ELR (cell line): Measurements from ENCODE around the gene LRRN2.

Source experiments
- DNase-seq: peaks from one replicate; pipeline ENCODE4 v3.0.0-alpha.2; 2015; ENCODE audit warnings: low read depth

LRRN2 gene

DNA sequence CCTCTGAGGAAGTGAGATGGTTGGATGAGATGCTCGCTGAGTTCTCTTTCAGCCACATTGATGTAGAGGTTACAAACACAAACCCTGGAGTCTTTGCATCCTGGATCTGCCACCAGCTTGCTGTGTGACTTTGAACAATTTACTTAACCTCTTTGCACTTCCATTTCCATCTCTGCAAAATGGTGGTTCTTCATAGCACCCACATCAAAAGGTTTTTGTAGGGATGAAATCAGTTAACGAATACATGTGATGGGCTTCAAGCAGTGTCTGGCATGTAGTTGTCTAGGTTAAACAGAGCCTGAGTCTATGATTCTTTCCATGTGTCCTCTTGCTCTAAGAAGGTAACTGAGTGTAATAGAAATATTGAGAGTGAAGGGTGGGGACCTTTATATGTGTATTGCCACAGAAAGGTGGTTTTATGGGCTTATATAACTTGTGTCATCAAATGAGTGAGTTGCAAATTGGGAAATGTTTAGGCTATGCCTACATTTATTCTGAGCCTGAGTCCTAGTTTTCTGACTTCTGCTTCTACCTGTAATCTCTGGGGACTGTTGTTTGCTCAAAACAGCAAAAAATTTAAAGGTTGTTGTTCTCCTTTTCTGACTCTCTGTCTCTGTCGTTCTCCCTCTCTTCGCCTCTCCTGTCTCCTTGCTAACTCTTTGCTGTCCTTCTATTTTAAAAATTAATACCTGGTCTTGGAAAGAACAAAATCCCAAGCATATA lies 27.3 kb upstream of the LRRN2 start:
- no peak for DNase-seq

DNA sequence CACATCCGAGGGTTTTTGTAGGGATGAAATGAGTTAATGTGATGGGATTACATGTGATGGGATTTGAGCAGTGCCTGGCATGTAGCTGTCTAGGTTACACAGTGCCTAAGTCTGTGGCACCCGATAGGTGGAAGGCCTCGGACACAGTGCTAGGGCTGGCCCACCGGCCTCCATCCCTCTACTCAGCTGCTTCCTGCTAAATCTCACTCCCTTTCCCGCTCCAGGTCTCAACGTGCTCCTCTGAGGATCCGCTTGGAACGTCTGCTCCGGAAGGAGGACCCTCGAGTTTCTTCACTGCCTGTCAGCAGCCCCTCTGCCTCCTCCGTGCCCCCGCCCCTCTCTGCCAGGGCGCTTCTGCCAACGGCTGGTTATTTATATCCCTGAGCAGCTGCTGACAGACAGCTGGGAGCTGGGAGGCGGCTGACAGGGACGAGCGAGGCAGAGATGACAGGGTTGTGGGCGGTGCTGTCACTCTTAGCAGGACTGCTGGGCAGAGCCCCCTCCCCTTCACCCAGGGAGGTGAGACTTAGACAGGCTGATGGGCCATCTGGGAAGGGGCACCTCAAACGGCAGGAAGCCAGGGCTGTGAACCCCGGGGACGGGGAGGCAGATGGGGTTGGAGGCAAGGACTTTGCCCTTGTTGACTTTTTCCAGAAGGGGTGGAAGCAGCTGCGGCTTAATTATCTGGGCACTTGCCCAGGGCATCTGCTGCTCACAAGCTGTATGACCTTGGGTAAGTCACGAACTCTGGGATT lies 26.6 kb upstream of the LRRN2 start:
- no peak for DNase-seq

DNA sequence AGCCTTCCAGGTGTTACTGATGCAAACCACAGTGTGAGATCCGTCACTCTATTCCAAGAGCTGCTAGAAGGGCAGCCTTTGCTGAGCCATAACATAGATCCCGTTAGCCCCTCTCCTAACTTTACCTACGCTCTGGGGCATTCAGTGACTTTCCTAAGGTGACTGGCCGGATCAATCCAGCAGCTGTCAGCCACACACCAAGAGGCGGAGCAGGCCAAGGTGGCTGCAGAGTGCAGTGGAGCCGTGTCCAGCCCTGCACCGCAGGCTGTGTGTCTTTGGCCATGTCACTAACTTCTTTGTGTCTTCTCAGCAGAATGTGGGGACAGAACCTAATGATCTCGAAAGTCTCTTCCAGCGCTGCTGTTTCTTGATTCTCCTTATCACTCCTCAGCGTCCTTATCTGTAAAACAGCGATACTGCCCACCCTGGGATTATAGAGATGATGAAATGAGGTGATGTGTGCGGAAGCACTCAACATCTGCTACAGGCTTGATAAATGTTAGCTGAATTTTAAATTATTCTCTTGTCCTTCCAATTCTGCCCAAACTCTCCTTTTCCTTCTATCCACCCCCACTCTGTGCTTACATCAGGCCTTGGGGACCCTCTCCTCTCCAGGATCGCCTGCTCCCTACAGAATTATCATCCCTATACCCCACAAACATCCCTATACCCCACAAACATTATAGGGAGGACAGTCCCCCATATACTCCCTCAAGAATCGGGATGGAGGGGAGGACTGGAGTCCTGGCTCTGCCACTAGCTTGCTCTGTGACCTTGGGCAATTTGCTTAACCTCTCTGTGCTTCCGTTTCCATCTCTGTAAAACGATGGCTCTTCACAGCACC lies 25.8 kb upstream of the LRRN2 start:
- no peak for DNase-seq

DNA sequence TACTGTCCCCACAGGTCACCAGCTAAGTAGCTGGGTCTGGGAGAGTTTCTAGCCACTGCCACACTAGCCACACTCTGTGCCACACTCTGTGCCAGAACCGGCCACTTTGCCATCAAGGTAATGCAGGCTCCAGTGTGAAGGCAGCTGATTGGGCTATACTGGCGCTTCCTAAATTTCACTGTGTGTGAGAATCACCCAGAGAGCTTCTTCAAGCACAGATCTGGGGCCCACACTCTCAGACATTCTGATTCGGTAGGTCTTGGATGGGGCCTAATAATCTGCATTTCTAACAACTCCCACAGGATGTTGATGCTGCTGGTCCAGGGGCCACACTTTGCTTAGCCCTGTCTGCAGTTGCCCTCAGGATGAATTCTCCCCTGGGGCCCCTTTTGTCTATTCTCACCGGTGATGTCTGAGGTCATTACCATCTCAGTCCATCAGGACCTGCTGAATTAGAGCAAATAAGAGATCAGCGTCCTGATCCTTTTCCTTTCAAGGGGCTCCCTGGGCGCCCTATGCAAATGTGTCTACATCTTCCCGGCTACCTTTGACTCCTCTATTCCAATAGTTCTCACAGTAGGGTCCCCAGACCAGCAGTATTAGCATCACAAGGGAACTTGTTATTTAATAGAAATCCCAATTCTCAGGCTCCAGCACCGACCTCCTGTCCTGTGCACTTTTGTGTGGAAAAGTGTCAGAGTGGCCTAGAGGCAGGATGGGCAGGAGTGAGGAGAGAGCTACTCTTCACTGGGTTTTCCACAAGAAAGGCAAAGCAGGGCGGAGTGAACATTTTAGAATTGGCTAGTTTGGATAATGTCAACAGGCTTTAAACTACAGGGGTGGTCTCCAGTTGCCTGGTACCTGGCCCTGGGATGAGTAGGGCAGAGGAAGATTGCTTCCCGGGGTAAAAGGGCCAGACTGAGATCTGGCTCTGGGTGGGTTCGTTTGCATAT lies 24.7 kb upstream of the LRRN2 start:
- no peak for DNase-seq

DNA sequence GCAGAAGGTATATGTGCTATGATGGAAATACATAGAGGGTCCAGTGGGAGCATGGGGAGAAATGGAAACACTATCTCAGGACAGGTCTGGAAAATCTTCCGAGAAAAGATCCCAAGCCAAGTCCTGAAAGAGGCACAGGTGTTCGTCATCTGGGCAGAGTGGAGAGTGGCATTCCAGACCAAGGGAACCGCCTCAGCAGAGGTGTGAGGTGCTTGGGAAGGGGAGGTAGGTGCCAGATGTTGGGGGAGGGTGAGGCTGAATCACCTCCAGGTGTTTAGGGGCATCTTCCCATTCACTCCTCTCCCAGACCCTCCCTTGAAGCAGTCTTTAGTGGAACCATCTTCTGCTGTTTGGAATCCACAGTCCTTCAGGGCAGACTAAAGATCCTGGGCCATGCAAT lies 23.5 kb upstream of the LRRN2 start:
- no peak for DNase-seq

DNA sequence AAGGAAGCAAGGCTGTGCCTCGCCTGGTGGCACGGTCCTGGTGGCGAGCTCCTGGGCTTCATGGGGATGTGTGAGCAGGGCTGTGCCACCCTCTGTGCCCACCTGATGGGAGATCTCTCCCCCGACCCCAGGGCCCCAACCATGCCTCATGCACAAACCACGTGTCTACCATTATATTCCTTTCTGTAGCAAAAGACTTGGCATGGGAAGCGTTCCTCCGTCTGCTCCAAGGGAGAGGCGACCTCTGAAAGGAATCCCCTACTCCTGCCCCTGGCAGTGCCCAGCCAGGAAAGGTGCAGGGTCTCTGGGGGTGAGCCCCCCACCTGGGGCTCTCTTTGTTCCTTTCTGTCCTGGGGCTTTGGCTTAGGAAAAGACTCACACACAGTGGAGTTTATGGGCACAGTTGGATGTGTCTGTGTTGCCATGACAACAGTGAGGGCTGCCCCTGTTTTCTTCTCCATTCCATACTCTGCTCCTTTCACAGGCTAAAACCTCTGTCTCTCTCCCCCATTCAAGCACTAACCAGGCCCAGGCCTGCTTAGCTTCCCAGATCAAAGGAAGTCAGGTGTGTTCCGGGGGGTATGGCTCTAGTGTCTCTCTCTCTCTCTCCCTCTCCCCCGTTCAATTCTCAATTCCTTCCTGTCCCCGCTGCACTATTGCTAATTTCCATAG lies 21.4 kb upstream of the LRRN2 start:
- DNase-seq, result no peak

DNA sequence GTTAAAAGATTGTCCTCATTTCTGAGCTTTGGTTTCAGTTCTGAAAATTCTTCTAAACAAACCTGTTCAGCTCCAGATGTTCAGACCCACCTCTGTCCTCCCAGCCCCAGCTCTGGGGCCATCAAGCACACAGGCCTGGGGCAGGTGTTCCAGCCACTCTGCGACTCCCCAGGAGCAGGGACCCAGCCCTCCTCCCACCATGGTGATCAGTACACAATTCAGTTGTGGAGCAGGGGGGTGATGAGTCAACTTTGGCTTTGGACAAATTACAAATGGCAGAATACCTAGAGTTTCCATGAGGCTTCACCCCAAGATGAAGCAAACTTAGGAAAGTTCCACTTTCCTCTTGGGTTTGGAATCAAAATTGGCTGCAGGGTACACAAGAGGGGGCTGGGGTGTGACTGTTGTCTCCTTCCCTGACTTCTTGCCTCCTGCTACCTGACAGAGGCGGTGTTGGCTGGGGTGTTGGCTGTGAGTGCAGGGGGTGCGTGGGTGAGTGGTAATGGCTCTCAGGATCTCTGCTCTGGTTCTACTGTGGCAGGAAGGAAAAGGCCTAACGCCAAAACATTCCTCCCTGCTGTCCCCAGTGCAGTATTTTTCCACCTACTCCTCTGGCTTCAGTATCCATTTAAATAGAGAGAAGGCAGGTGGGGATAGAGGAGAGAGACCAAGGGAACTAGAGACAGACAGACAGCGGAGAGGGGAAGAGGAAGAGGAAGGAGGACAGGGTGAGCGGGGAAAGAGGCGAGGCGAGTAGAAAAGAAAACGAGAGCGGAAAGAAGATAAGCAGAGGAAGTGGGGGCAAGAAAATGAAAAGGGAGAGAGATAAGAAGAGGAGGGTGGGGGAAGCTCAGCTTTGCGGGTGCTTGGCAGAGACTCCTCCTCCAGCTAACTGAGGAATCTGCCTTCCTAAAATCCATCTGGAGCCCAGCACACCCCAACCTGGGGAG lies 20.6 kb upstream of the LRRN2 start:
- no peak for DNase-seq

DNA sequence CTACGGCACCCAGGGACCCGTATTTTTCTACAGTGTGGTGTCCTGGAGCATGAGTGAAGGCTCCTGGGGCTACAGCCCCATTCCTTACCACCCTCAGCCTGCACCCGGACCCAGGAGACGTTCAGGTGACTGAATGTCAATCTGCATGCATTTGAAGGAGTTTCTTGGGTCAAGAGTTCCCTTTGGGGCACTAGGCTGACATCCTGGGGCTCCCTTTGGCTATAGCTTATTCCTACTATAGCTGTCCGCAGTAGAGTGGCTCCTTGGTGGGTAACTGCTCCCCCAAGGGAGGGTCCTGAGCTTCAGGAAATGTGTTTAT lies 19.9 kb upstream of the LRRN2 start:
- DNase-seq, result no peak

DNA sequence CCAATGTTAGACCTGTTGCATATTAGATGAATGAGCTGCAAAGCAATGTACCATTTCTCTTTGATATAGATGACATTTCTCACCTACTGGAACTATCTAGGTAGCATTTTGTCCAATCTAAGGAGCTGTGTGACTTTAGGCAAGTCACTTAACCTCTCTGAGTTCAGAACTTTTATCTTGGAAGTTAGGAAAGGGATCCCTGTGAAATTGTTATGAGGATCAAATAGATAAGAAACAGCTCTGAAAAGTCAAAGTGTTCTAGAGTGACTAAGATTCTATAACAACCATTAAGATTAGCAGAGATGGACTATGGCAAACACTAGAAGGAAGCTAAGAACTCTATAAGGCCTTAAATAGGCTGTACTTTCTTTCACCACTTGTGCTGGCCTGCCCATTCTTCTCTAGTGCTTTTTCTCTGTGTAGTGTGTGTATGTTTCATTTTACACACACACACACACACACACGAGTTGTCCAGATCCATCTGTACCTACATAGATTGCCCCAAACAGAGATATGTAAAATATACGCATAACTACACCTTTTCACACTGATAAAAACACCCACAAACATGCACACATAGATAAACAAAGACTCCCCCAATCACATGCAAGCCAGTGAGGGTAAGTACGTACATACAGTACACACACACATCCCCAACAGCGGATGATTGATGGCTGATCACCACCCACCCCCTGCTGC lies 19.4 kb upstream of the LRRN2 start:
- no peak for DNase-seq

DNA sequence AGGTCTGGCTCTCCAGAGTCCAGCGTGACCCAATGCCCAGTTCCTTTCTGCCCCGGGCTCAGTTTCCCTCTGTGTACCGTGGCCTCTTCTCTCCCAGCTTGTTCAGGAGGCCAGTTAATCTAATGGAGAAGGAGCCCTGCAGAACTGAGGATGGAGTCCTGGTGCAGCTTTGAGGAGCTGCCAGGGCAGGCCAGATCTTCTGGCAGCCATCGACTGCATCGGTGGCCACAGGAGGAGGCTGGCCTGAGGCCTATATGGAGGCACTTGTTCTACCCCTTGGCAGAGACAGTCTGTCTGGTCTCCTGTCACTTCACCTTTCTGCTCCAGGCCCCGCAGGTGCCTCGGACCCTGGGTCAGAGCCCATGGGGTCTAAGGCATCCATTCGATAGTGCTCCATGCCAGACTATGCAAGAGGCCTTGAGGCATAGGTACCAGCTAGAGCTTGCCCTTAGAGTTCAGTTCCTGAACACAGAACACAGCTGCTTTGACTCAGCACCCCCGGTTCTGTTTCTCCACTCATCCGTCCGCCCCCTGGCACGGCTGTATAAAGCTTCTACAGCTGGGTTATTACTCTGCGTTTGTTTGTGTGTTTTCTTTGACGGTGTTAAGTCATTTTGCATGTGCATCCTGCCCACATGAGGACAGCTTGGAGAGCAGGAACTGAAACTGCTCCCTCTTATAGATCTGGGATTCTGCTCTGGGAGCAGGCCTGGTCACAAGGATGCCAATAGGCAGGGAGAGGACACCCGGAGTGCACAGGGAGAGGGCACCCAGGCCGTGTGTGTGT lies 18.5 kb upstream of the LRRN2 start:
- no peak for DNase-seq

DNA sequence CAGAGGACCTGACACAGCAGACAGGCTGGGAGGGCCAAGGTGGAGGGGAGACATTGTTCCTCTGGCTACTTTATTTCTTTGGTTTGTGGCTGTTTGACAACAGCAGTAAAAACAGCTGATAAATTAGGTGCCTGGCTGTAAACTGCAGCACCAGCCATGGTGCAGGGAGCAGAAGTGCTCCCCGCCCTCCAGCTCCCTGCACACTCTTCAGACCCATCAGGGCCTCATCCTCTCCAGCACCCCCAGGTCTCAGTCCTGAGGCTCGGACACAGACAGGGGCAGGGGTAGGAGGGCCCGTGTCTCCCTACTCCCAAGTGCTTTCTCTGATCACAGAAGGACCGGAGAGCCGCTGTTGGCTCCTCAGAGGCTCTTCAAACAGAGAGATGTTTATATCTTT lies 17.7 kb upstream of the LRRN2 start:
- DNase-seq, result no peak

DNA sequence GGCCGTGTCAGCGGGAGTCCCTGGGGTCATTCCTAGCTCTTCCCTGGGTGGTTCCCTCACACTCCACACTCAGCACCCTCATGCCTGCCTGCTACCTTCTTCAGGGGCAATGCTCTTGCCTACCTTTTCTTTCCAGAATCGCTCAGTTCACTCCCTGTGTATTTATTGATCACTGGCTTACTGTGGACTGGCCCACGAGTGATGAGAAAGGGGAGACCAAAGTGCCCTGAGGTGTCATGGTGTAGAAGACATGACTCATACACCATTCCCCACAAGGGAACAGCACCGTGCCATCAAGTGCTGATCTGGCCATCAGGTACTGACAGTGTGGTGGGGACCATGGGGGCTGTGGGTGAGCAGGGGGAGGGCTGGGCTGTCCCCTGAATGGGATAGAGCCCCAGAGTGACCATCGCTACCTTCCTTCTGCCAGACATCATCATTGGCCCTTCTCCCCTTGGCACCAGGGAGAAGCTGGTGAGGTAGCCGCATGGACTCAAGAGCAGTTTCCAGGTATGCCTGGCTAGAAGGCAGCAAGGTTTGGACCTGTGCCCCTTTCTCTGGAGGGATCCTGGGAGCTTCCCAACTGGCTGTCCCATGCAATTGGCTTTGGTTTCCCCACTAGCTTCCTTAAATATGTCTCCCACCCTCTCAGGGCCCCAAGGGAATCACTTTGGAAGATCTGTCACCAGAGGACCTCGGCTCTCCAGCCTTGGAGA lies 17.2 kb upstream of the LRRN2 start:
- DNase-seq, result no peak

DNA sequence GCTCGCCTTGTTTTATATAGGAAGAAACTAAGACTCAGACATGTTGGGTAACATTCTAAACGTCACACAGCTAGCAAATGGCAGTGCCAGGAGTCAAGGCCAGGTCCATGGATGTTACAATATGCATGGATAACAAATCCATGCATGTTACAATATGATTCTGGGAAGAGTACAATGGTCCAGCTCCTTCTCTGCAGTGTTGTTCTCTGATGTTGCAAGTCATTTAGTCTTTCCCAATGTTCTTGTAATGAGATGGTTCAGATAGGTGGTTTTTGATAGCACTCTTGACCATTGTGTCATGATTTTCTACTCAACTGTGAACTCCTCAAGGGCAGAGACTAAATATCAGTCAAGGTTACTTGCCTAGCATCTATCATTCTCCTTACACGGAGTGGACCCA lies 15.7 kb upstream of the LRRN2 start:
- DNase-seq, result no peak

DNA sequence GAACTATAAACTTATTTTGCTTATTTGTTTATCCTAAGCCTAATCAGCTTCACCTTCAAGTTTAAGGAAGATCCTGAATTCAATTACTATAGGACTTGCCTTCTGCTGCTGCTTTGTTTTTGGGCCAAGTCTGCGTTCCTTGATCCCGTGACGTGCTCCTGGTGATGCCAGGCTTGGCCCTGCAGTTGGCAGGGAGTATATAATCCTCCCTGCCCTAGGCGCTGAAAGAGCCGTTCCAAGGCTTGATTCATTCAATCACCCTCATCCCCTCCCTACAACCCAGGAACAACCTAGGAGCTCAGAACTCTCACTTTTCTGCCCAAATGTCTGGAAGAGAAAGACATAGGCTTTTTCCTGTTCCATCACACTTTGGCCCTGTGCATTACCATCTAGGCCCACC lies 12.4 kb upstream of the LRRN2 start:
- no peak for DNase-seq

DNA sequence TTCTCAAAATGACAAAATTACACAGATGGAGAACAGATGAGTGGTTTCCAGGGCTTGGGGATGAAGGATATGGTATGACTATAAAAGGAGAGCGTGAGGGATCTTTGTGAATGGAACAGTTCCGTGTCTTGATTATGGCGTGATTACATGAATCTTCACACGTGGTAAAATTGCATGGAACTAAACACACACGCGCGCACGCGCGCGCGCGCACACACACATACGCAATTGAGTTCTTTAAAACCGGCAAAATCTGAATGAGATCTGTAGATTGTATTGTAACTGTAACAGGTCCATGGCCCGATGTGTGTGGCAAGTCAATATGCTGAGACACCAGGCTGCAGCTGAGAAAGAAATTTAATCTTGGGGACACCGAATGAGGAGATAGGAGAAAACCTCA lies 11.1 kb upstream of the LRRN2 start:
- no peak for DNase-seq

DNA sequence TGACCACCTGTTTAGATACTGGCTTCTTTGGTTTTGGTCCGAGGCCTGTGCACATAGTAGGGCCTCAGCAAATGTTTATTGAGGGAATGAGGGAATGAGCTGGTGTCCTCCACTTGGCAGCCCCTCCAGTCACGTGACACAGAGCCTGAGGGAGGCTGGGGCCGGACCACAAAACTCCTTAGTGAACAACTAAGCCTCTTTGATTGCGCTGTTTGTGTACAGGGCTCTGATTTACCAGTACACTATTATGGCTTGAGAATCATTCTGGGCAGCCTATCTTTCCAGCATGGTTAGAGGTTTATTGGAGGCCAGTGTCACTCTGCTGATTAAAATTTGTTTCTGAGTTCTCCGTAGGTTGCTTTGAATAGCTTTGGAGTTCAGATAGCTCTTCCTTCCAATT lies 10.2 kb upstream of the LRRN2 start:
- DNase-seq, result no peak

DNA sequence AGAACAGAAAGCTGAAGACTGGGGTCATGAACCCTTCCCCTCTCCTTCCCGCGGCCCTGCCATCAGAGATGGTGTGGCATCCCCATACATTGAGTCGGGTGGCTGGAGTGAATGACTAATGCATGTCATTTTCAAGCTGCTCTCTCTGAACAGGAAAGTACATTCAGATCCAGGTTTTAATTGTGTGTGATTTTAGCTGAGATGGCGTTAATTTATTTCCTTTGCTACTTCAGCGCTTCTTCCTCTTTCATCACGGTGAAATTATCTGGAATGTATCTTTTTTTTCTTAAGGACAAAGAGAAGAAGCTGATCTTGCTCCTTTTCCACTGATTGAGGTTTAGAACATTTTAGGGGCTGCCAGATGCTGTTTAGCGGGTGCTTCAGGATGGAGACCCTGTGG lies 8.6 kb upstream of the LRRN2 start:
- DNase-seq, result no peak

DNA sequence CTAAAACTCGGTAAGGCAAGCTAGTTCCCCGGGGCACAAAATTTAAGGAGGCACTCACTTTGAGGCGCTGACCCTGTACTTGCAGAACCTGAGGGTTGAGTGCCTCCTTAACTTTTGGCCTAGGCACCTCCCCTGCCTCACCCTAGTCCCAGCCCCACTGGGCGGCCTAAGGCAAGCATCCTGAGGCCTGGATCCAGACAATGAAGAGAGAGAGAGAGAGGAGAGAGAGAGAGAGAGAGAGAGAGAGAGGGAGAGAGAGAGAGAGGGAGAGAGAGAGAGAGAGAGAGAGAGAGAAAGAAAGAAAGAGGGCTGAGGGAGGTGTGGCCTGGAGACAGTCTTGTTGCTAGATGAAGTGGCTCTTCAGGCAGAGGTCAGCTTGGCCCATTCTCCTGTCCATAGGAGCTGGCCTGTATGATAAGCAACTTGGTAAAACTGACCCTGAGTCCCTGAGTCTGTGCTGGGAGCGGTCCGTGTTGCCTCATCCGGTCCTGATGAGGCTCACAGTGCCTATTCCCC lies 7.4 kb upstream of the LRRN2 start:
- DNase-seq, result no peak
